ENCODE data around the gene SEMA6C. TPM values are rescaled to one million over a fixed set of nuclear protein-coding genes. Genes with fewer than 3 reads are reported as not detected.
A peak's percentile ranks its signal among the peaks of the same experiment; 100 is the strongest.
"Not testable (repeated sequence)": the region's sequence is repeated elsewhere in the genome, so short reads cannot be mapped to it uniquely, and the experiment has no call there.

The SEMA6C gene
- total RNA-seq, 1 donor from 2014 or later: 37.1 TPM

DNA sequence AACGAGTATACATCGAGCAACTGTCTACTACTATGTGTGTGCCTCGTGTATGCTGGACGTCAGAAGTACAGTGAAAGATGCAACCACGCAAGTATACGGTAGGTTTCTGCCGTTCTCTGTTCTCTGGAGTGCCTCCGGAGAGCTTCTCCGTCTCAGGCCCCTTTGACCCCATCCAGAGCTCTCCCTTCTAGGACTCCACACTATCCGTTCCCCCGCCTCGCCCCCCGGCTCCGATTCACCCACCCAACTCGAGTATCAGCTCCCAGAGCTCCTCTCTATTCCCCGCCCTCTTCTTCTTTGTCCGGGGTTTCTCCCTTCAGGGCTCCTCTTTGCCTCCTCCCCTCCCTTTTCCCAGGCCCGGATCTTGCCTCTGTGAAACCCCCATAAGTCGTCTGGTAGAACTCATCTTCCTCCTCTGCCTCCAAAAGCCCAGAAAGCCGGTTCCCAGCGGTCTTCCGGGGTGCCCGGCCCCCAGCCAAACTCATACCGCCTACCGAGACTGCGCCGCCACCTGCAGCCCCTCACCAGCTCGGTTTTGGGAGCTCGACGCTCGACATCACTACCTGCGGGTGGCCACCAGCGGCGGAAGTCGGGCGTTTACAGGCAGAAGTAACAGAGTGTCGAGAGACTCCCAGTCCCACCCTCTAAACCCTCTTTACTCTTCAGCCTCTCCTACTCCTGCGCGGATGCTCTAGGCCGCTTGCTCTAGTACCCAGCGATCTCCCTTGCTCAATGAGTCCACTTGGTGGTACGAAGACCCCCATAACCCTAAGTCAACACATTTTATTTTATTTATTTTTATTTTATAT, 43.4 kb upstream of the SEMA6C start, which contains the start of gene VPS72:
Gene VPS72, minus strand, starts transcription at position 561 of the 809 bp plus-strand sequence. Its CDS starts 76 bp downstream, at position 485.
- no peaks in the 10 kb centered on the region for H3K9me3 Mint-ChIP-seq
- peak within 1 kb of the TSS; percentile 100 for H3K27ac Mint-ChIP-seq
- peak within 1 kb of the TSS; percentile 100 for H3K4me3 Mint-ChIP-seq
- H3K36me3 Mint-ChIP-seq: peaks cover 10% of the 10 kb centered on the region
- TF ChIP-seq, protein P1, sequence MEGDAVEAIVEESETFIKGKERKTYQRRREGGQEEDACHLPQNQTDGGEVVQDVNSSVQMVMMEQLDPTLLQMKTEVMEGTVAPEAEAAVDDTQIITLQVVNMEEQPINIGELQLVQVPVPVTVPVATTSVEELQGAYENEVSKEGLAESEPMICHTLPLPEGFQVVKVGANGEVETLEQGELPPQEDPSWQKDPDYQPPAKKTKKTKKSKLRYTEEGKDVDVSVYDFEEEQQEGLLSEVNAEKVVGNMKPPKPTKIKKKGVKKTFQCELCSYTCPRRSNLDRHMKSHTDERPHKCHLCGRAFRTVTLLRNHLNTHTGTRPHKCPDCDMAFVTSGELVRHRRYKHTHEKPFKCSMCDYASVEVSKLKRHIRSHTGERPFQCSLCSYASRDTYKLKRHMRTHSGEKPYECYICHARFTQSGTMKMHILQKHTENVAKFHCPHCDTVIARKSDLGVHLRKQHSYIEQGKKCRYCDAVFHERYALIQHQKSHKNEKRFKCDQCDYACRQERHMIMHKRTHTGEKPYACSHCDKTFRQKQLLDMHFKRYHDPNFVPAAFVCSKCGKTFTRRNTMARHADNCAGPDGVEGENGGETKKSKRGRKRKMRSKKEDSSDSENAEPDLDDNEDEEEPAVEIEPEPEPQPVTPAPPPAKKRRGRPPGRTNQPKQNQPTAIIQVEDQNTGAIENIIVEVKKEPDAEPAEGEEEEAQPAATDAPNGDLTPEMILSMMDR (conservative IDR thresholded peaks at IDR 0.05): no peak
- H3K27me3 Mint-ChIP-seq: peaks cover 3% of the 10 kb centered on the region
- peak; percentile 84 for DNase-seq (ENCODE audit: extremely low spot score, unreplicated experiment)
- H3K4me1 Mint-ChIP-seq (ENCODE audit: unreplicated experiment): peaks cover 17% of the 10 kb centered on the region

- not testable (repeated sequence) for H3K27me3 Mint-ChIP-seq; DNase-seq (ENCODE audit: extremely low spot score, unreplicated experiment); H3K9me3 Mint-ChIP-seq
- Mint-ChIP-seq H3K4me1 (ENCODE audit: unreplicated experiment) (peaks cover 17% of the 10 kb centered on the region), H3K4me3 (peak overlapping the region; percentile 100), H3K27ac (peak overlapping the region; percentile 100), H3K36me3 (peaks cover 17% of the 10 kb centered on the region)
Measured at GRCh38 chr1:151188667-151189066, 42.2 kb upstream of the SEMA6C start.

GRCh38 chr1:151187205-151187604, 40.8 kb upstream of the SEMA6C start:
- no peak for DNase-seq (ENCODE audit: extremely low spot score, unreplicated experiment)
- TF ChIP-seq, protein P1 (conservative IDR thresholded peaks at IDR 0.05): no peak
- Mint-ChIP-seq H3K9me3 (no peaks in the 10 kb centered on the region), H3K4me3 (peak overlapping the region; percentile 32), H3K27ac (peak overlapping the region; percentile 47), H3K36me3 (peaks cover 25% of the 10 kb centered on the region), H3K27me3 (no peaks in the 10 kb centered on the region), H3K4me1 (ENCODE audit: unreplicated experiment) (peaks cover 17% of the 10 kb centered on the region)

GRCh38 chr1:151184211-151184610, 37.8 kb upstream of the SEMA6C start:
- DNase-seq (ENCODE audit: extremely low spot score, unreplicated experiment): no peak
- Mint-ChIP-seq H3K4me3 (no peak overlapping the region), H3K27ac (no peak overlapping the region), H3K27me3 (no peaks in the 10 kb centered on the region), H3K36me3 (peaks cover 38% of the 10 kb centered on the region), H3K9me3 (no peaks in the 10 kb centered on the region), H3K4me1 (ENCODE audit: unreplicated experiment) (peaks cover 12% of the 10 kb centered on the region)
- TF ChIP-seq, protein P1 (conservative IDR thresholded peaks at IDR 0.05): no peak

- Mint-ChIP-seq H3K9me3 (no peaks in the 10 kb centered on the region), H3K27me3 (no peaks in the 10 kb centered on the region), H3K27ac (no peak overlapping the region), H3K4me1 (ENCODE audit: unreplicated experiment) (no peaks in the 10 kb centered on the region), H3K4me3 (no peak overlapping the region), H3K36me3 (peaks cover 26% of the 10 kb centered on the region)
- no peak for DNase-seq (ENCODE audit: extremely low spot score, unreplicated experiment)
- TF ChIP-seq, protein P1 (conservative IDR thresholded peaks at IDR 0.05): no peak
Measured at GRCh38 chr1:151176514-151177045, 30.1 kb upstream of the SEMA6C start.

DNA sequence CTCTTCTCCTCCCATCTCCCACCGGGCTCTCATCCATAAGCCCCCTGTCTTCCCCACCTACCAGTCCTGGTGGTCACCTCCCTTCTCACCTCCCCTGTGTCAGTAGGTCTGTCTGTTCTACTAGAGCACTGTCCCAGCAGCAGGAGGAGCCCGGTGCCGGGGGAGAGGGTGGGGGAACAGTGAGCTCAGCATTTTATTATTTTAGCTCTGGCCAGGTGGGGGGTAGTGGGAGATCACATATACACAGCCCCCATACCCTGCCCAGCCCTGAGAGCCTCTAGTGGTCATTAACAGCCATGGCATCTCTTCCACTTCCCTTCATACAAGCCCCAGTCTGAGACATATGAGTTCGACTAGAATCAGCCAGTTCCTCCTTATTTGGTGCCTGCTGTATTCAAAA, 29.4 kb upstream of the SEMA6C start, which contains the start of gene TMOD4:
Gene TMOD4, minus strand, starts transcription at position 119 of the 400 bp plus-strand sequence. CDS start 1,106 bp downstream, outside the sequence.
- Mint-ChIP-seq H3K4me1 (ENCODE audit: unreplicated experiment) (no peaks in the 10 kb centered on the region), H3K27ac (no peak within 1 kb of the TSS)

More for the DNA sequence above, 29.4 kb upstream of the SEMA6C start, which contains the start of gene TMOD4:
- Mint-ChIP-seq H3K4me3 (no peak within 1 kb of the TSS), H3K27me3 (no peaks in the 10 kb centered on the region), H3K36me3 (peaks cover 23% of the 10 kb centered on the region), H3K9me3 (no peaks in the 10 kb centered on the region)
- TF ChIP-seq, protein P1 (conservative IDR thresholded peaks at IDR 0.05): peak; percentile 70
- no peak for DNase-seq (ENCODE audit: extremely low spot score, unreplicated experiment)
